HG03045 (cell line): ENCODE measurements around the gene SNTA1.
"Not testable (repeated sequence)": the region's sequence is repeated elsewhere in the genome, so short reads cannot be mapped to it uniquely, and the experiment has no call there.

Source experiments
- ATAC-seq: cut with Tn5 transposase; IDR thresholded peaks from one replicate; pipeline ENCODE4 v1.9.1; 2021; ENCODE audit warnings: mild to moderate bottlenecking, moderate library complexity; ENCODE audit not compliant: unreplicated experiment

The SNTA1 gene

DNA sequence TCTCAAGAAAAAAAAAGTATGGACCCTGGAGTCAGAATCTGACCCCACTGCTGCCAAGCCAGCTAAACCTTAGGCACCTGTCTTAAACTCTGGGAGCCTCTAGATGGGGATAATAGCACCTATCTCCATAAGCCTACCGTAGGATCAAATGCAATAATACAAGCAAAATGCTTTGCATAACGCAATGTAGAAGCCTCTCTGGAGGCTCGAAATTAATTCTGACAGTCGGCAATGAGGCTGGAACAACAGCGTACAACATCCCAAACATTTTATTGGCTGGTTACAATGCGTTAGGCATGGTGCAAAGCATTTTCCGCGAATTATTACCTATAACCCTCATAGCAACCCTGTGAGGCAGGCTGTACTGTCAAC is 42.8 kb downstream of the SNTA1 start:
- ATAC-seq, result no peak

DNA sequence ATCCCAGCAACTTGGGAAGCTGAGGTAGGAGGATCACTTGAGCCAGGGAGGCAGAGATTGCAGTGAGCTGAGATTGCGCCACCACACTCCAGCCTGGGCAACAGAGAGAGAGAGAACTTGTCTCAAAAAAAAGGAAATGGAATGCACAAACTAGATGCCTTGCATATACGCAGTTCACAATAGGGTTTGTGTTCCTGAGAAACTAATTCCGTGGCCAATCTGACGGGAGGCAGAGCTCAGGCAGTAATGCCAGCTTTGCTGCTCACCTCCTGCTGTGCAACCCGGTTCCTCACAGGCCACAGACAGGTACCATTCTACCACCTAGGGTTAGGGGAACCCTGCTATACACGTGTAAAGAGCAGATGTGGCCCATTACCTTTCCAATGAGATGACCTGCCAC is 43.6 kb downstream of the SNTA1 start:
- ATAC-seq, result no peak

DNA sequence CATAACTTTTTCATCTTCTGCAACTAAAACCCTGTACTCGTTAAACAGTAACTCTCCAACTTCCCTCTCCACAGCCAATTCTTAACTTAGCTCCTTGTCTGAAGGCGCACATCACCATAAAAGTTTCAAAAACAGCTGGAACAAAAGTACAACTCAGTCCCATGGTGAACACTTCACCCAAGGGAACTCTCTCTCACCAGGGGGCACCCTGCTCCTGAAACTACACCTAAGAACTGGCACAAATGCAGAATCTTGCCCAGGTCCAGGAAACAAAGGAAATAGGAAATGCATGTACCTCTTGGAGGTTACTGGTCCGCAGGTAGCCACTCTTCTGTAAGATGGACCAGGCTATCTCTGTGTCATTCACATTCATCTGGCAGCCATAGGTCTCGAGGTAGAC is 48.8 kb downstream of the SNTA1 start:
- no peak for ATAC-seq

DNA sequence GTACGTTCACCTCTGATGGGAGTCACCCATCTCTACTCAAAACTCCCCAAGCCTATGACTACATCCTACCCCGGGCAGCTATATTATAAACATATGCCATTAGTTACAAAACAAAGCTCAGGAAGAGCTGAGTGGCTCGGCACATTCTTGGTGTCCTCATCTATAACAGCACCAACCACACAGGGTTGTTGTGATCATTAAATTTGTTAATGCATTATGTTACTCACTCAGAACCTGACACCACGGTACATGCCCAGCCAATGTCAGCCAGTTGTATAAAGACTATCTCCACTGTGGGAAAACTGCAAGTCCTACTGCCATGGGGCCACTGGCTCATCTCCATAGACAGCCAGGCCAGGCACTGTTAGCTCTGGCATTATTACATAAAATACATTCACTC is 50.0 kb downstream of the SNTA1 start:
- no peak for ATAC-seq

DNA sequence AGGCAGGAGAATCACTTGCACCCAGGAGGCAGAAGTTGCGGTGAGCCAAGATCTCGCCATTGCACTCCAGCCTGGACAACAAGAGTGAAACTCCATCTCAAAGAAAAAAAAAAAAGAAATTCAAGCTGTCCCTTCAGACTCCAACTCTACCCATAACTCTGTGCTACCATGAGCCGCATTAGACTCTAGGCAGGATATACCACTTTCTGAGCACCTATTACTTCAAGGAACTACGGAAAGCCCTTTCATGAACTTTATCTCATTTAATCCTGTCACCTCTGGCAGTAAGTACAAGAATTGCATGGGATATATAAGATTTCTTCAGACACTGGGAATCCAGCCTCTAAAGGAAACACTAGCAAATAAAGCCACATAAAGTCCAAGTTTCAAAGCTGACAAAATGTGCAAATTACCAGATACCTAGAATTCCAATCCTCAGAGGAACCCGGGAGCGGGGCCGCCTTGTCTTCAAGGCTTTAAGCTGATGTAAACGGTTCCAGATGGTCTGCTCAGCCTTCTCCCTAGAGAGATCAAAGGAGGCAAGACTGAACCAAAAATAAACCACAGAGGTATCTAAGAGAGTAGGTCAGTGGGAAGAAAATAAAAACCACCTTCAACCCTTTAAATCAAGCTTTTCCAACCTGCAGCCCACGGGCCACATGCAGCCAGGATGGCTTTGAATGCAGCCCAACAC is 51.7 kb downstream of the SNTA1 start:
- ATAC-seq, result no peak

DNA sequence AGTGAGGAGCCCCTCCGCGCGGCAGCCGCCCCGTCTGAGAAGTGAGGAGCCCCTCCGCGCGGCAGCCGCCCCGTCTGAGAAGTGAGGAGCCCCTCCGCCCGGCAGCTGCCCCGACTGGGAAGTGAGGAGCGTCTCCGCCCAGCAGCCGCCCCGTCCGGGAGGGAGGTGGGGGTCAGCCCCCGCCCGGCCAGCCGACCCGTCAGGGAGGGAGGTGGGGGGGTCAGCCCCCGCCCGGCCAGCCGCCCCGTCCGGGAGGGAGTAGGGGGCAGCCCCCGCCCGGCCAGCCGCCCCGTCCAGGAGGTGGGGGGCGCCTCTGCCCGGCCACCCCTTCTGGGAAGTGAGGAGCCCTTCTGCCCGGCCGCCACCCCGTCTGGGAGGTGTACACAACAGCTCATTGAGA is 54.2 kb downstream of the SNTA1 start:
- not testable (repeated sequence) for ATAC-seq

DNA sequence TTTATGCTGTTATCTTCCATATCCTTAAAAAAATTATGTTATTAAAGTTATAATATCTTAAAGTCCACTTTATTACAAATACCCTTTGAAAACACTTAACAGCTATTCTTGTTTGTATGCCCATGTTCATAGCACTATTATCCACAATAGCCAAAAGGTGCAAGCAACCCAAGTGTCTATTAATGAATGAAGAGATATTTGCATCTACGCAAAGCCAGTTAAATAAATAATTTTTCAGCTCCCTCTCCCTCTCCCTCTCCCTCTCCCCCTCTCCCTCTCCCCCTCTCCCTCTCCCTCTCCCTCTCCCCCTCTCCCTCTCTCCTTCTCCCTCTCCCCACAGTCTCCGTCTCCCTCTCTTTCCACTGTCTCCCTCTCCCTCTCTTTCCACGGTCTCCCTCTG is 55.3 kb downstream of the SNTA1 start:
- ATAC-seq, result no peak

DNA sequence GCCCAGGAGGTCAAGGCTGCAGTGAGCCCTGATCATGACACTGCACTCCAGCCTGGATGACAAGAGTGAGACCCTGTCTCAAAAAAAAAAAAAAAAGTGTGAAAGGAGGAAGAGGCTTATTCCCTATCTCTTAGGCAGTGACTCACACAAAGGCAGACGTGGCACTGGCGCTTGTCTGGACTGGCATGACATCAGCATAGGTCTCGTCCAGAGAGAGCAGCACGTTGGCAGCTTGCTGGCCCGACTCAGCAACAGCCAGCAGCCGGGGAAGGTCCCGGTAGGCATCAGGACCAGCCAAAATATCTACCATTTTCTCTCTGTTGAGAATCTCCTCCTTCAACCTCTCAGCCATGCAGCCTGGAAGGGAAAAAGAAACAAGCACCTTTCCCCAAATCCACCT is 56.4 kb downstream of the SNTA1 start:
- no peak for ATAC-seq

DNA sequence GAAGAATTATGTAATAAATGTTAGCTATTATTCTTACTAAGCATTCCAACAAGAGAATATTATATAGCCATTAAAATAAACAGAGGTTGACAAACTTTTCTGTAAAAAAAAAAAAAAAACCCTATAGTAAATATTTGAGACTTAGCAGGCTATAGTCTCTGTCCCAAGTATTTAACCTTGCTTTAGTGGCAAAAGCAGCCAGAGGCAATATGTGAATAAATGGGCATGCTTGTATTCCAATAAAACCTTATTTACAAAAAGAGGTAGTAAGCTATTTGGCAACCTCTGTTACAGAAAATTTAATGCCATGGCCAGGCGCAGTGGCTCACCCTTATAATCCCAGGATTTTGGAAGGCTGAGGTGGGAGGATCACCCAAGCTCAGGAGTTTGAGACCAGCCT is 56.9 kb downstream of the SNTA1 start:
- ATAC-seq, result no peak

DNA sequence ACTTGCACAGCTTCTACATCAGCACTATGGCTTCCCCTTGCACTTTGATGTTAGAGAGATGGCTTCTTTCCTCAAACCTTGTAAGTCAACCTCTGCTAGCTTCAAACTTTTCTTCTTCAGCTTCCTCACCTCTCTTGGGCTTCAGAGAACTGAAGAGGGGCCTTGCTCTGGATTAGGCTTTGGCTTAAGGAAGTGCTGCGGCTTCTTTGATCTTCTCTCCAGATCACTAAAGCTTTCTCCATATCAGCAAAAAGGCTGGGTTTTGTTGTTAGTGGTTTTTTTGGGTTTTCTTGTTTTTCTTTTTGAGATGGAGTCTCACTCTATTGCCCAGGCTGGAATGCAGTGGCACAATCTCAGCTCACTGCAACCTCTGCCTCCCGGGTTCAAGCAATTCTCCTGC is 66.2 kb downstream of the SNTA1 start:
- no peak for ATAC-seq

DNA sequence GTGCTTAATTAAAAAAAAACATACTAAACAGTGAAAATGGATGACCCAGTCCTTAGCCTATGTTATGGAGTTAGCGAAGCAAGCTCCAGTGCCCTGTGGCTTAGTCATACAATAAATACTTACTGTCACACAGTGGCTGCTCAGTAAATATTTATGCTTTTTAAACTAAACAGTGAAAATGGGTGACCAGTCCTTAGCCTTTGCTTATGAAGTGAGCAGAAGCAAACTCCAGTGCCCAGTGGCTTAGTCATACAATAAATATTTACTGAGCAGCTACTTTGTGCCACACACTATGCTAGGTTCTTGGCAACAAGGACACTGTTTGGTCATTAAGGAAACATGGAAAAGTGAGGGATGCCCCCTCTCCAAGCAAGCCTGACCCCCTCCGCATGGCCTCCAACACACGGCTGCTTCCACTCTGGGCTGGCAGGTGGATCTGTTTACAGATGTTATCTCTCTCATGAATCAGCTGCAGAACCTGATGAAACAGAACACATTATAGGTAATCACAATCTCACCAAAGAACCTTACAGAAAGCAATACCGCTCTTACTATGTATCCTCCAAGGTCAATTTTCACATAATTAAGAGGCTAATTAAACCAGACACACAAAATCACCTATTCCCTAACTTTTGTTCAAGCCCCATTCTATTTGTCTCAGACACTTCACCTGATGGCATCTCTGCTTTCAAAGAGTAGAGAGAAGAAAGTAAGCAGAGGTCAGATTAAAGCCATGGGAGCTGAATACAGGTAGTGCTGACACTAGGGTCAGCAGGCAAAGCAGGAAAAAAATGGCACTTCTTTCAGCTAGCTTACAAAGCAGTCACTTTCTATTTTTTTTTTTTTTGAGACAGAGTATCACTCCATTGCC is 69.6 kb downstream of the SNTA1 start:
- ATAC-seq, result no peak

DNA sequence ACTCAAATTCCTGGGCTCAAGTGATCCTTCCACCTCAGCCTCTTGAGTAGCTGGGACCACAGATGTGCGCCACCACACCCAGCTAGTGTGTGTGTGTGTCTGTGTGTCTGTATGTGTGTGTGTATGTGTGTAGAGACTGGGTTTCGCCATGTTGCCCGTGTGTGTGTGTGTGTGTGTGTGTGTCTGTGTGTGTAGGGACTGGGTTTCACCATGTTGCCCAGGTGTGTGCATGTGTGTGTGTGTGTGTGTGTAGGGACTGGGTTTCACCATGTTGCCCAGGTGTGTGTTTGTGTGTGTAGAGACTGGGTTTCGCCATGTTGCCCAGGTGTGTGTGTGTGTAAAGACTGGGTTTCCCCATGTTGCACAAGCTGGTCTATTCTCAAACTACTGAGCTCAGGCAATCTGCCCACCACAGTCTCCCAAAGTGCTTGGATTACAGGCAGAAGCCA is 70.5 kb downstream of the SNTA1 start:
- ATAC-seq, result no peak

DNA sequence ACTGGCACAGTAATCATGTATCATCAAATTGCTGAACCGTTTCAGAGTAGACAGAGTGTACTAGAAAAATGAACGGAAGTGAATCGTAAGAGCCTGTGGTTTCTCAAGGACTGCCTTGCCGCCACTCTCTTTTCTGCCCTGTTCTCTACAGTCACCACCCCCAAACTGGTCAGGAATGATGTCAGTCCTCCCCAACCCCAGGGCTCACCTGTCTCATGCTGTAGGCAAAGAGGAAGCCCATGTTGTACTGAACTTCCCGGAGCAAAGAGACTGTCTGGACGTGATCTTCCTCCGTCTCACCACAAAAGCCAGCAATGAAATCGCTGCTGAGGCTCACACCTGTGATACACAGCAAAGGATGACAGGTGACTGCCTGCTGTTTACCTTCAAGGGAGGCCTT is 73.3 kb downstream of the SNTA1 start:
- no peak for ATAC-seq

DNA sequence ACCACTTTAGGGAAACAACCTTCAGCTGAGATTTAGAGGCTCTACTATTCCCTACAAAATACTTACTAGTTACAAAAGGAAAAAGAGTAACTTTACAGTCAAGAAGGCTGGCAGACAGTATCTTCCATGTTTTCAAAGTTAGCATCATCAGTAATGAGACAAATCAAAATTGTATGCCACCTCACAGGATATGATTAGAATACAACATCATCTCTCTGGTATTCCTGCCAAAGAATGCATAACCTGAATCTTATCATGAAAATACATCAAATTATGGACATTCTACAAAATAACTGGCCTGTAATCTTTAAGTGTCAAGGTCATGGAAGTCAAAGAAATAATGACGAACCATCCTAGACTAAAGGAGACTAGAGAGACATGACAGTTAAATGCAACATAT is 80.7 kb downstream of the SNTA1 start:
- no peak for ATAC-seq

DNA sequence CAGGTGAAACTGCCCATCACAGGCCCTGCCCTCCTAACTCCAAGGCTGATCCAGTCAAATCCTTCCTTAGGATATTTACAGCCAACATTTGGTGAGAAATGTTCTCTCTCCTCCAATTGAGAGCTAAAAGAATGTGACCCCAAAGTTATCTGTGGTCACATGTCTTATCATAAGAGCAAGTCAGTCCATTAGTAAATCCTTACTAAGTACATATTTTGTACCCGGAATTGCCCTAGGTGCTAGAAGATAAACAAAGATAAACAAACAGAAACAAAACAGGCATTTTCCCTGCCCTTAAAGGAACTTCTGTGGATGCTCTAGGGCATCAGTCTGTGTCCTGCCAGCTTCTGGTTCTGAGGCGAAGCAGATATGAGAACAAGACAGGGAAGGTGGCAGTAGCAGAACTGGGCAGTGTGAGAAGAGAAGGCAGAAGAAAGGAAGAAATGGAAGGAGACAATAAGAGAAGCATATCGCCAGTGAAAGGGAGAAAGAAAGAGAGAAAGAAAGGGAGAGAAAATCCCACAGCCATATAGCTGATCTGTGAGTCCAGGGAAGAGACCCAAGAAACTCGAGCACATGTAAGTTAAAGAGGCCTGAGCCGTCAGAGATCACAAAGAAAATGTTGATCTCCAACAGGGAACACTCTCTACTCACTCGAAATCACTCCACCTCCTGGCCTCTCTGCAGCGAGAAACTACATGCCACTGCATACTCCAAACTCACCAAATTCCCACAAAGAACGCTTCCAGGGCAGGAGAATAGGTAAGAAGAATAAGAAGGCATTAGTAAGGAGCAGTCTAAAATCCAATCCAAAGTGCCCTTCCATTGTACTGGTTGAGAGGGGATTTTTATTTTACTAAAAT is 83.9 kb downstream of the SNTA1 start:
- no peak for ATAC-seq
